ENCODE measurements around the gene LRRFIP1. TPM values are rescaled to one million over a fixed set of nuclear protein-coding genes. Genes with fewer than 3 reads are reported as not detected.

The LRRFIP1 gene
- polyA plus RNA-seq, 1 donor from 2014 or later, result 96.3 TPM

DNA sequence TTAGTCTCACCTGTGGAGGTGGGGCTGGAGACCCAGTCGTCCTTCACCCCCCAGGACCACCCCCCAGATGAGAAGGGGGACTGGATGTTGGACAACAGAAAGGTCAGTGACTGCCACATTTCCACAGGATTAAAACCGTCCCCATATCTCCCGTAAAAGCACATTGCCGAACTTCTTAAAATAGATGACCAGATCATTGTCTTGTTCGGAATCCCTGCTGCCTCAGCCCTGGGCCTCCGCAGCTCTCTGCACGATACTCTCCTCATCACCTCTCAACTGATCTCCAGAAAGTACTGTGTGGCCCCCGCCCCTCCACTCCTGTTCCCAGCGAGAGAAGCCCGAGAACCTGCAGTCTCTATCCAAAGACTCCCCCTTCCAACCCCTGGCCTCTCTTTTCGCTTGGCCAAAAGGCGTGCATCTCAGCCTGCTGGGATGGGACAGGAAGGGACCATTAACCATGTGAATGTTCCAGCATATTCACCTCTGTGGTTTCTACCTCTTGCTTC is 13.2 kb downstream of the LRRFIP1 start:
- H3K4me3 ChIP-seq (ENCODE audit: low read length), result no peak overlapping the region
- H2AFZ ChIP-seq (ENCODE audit: low read depth, low read length), result no peak overlapping the region
- H3K27me3 ChIP-seq (ENCODE audit: insufficient read depth, low read depth, low read length), result no peaks in the 10 kb centered on the region
- peaks cover 4% of the 10 kb centered on the region for H3K36me3 ChIP-seq (ENCODE audit: insufficient read depth, low read length)
- H3K9ac ChIP-seq (ENCODE audit: low read length), result no peak overlapping the region
- H3K79me2 ChIP-seq (replicated peaks; ENCODE audit: insufficient read depth, low read length), result peaks cover 22% of the 10 kb centered on the region
- H3K4me2 ChIP-seq (ENCODE audit: low read length), result no peak overlapping the region
- H3K9me3 ChIP-seq (ENCODE audit: low read length), result peaks cover 9% of the 10 kb centered on the region
- no peak overlapping the region for H3K27ac ChIP-seq (ENCODE audit: low read length)
- no peaks in the 10 kb centered on the region for H3F3A ChIP-seq (ENCODE audit: insufficient read depth, low read length, poor library complexity, severe bottlenecking)
- TF ChIP-seq RAD21 (conservative IDR thresholded peaks at IDR 0.05) (no peak), TAF1 (IDR thresholded peaks at IDR 0.05; ENCODE audit: low read depth) (no peak), POLR2AphosphoS5 (IDR thresholded peaks at IDR 0.05) (no peak), MXI1 (conservative IDR thresholded peaks at IDR 0.05; ENCODE audit: poor library complexity, severe bottlenecking) (no peak), SMC3 (conservative IDR thresholded peaks at IDR 0.05; ENCODE audit: poor library complexity) (no peak), EZH2 (IDR thresholded peaks at IDR 0.05; ENCODE audit: borderline replicate concordance, insufficient read depth, low read length, poor library complexity, severe bottlenecking) (no peak), EP300 (conservative IDR thresholded peaks at IDR 0.05; ENCODE audit: poor library complexity, severe bottlenecking) (no peak)
- TF ChIP-seq, protein P1, sequence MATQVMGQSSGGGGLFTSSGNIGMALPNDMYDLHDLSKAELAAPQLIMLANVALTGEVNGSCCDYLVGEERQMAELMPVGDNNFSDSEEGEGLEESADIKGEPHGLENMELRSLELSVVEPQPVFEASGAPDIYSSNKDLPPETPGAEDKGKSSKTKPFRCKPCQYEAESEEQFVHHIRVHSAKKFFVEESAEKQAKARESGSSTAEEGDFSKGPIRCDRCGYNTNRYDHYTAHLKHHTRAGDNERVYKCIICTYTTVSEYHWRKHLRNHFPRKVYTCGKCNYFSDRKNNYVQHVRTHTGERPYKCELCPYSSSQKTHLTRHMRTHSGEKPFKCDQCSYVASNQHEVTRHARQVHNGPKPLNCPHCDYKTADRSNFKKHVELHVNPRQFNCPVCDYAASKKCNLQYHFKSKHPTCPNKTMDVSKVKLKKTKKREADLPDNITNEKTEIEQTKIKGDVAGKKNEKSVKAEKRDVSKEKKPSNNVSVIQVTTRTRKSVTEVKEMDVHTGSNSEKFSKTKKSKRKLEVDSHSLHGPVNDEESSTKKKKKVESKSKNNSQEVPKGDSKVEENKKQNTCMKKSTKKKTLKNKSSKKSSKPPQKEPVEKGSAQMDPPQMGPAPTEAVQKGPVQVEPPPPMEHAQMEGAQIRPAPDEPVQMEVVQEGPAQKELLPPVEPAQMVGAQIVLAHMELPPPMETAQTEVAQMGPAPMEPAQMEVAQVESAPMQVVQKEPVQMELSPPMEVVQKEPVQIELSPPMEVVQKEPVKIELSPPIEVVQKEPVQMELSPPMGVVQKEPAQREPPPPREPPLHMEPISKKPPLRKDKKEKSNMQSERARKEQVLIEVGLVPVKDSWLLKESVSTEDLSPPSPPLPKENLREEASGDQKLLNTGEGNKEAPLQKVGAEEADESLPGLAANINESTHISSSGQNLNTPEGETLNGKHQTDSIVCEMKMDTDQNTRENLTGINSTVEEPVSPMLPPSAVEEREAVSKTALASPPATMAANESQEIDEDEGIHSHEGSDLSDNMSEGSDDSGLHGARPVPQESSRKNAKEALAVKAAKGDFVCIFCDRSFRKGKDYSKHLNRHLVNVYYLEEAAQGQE (IDR thresholded peaks at IDR 0.05; ENCODE audit: borderline replicate concordance), result no peak
- TF ChIP-seq, protein P2, sequence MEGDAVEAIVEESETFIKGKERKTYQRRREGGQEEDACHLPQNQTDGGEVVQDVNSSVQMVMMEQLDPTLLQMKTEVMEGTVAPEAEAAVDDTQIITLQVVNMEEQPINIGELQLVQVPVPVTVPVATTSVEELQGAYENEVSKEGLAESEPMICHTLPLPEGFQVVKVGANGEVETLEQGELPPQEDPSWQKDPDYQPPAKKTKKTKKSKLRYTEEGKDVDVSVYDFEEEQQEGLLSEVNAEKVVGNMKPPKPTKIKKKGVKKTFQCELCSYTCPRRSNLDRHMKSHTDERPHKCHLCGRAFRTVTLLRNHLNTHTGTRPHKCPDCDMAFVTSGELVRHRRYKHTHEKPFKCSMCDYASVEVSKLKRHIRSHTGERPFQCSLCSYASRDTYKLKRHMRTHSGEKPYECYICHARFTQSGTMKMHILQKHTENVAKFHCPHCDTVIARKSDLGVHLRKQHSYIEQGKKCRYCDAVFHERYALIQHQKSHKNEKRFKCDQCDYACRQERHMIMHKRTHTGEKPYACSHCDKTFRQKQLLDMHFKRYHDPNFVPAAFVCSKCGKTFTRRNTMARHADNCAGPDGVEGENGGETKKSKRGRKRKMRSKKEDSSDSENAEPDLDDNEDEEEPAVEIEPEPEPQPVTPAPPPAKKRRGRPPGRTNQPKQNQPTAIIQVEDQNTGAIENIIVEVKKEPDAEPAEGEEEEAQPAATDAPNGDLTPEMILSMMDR (IDR thresholded peaks at IDR 0.05; ENCODE audit: poor library complexity, severe bottlenecking), result no peak
- H4K20me1 ChIP-seq (ENCODE audit: insufficient read depth), result no peaks in the 10 kb centered on the region
- H3K9me2 ChIP-seq (ENCODE audit: insufficient read depth, low read length), result no peaks in the 10 kb centered on the region

DNA sequence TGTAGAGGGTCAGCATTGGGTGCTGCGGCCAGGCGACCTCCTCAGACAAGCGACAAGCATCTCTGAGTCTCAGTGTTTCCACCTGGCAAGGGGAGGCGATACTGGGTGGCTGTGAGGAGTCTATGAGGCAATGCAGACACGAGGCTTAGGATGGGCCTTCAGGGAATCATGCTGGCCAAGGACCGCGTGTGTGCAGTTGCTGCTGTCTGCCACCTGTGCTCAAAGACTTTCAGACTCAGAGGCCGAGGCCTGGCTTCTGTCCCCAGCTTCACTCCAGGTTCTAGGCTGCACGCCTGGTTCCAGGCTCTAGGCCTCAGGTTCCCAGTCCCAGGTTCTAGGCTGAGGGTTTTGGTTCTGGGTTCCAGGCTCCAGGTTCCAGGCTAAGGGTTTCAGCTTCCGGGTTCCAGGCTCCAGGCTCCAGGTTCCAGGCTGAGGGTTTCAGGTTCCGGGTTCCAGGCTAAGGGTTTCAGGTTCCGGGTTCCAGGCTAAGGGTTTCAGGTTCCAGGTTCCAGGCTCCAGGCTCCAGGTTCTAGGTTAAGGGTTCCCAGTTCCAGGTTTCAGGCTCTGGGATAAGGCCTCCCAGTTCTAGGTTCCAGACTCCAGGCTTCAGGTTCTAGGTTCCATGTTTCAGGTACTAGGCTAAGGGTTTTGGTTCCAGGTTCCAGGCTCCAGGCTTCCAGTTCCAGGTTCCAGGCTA is 14.8 kb downstream of the LRRFIP1 start:
- peaks cover 4% of the 10 kb centered on the region for H3K36me3 ChIP-seq (ENCODE audit: insufficient read depth, low read length)
- peaks cover 16% of the 10 kb centered on the region for H3K79me2 ChIP-seq (replicated peaks; ENCODE audit: insufficient read depth, low read length)
- TF ChIP-seq POLR2AphosphoS5 (IDR thresholded peaks at IDR 0.05), result no peak
- TF ChIP-seq SMC3 (conservative IDR thresholded peaks at IDR 0.05; ENCODE audit: poor library complexity), result no peak
- TF ChIP-seq, protein P2 (IDR thresholded peaks at IDR 0.05; ENCODE audit: poor library complexity, severe bottlenecking), result no peak
- no peak for TF ChIP-seq RAD21 (conservative IDR thresholded peaks at IDR 0.05)
- TF ChIP-seq MXI1 (conservative IDR thresholded peaks at IDR 0.05; ENCODE audit: poor library complexity, severe bottlenecking), result no peak
- TF ChIP-seq EZH2 (IDR thresholded peaks at IDR 0.05; ENCODE audit: borderline replicate concordance, insufficient read depth, low read length, poor library complexity, severe bottlenecking), result no peak
- no peak for TF ChIP-seq TAF1 (IDR thresholded peaks at IDR 0.05; ENCODE audit: low read depth)
- TF ChIP-seq EP300 (conservative IDR thresholded peaks at IDR 0.05; ENCODE audit: poor library complexity, severe bottlenecking), result no peak
- TF ChIP-seq, protein P1 (IDR thresholded peaks at IDR 0.05; ENCODE audit: borderline replicate concordance), result no peak

More for the DNA sequence above, 14.8 kb downstream of the LRRFIP1 start:
- H2AFZ ChIP-seq (ENCODE audit: low read depth, low read length), result no peak overlapping the region
- H3K9me2 ChIP-seq (ENCODE audit: insufficient read depth, low read length), result no peaks in the 10 kb centered on the region
- H3K9me3 ChIP-seq (ENCODE audit: low read length), result peaks cover 4% of the 10 kb centered on the region
- H3K27ac ChIP-seq (ENCODE audit: low read length), result no peak overlapping the region
- H3K4me2 ChIP-seq (ENCODE audit: low read length), result no peak overlapping the region
- H3K4me3 ChIP-seq (ENCODE audit: low read length), result no peak overlapping the region
- H3F3A ChIP-seq (ENCODE audit: insufficient read depth, low read length, poor library complexity, severe bottlenecking), result no peaks in the 10 kb centered on the region
- no peaks in the 10 kb centered on the region for H4K20me1 ChIP-seq (ENCODE audit: insufficient read depth)
- H3K9ac ChIP-seq (ENCODE audit: low read length), result no peak overlapping the region
- no peaks in the 10 kb centered on the region for H3K27me3 ChIP-seq (ENCODE audit: insufficient read depth, low read depth, low read length)
